GM18858 (cell line): ENCODE data around the gene CDC23.
"Not testable (repeated sequence)": the region's sequence is repeated elsewhere in the genome, so short reads cannot be mapped to it uniquely, and the experiment has no call there.

Experiments used
- ATAC-seq: cut with Tn5 transposase; IDR thresholded peaks from one replicate; pipeline ENCODE4 v1.9.1; 2021; ENCODE audit not compliant: unreplicated experiment

CDC23 gene

DNA sequence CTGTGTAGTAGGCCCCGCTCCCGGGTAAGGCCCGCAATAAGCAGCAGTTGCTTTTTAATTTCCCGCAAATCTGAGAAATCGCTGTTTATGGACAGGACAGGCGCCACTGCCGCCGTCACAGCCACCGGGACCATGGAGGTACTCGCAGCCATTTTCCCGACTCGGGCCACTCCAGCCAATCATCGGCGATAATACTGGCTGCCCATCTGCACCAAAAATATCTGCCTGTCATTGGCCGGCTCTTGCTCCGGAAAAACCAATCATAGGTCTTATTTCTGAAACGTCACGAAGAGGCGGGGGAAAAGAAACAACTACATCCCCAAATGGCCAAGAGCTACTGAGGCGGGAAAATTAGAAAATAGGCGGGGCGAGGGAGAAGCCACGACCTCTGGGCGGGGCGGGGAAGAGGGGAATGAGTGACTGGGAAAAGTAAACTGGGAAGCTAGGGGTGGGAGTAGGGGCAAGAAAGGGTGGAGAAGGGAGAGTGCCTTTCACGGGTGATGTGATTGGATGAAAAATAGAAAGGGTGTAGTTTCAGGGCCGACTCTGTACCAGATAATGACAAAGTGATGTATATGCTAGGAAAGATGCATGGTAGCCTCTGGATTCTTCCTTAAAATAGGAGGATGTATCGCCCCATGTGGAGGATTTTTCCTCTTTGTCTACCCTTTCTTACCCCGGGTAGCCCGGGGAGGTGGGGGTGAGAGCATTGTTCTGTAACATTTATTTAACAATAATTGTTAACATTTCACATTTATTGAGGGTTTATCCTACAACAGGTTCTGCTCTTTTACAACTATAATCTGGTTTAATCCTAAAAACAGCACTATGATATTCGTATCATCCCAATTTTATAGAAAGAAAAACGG lies at the start of gene CDC23:
Gene CDC23 (minus strand): TSS at position 163 of the 869 bp plus-strand sequence. CDS start 11 bp downstream, at position 152.
- ATAC-seq = peak; percentile 89

DNA sequence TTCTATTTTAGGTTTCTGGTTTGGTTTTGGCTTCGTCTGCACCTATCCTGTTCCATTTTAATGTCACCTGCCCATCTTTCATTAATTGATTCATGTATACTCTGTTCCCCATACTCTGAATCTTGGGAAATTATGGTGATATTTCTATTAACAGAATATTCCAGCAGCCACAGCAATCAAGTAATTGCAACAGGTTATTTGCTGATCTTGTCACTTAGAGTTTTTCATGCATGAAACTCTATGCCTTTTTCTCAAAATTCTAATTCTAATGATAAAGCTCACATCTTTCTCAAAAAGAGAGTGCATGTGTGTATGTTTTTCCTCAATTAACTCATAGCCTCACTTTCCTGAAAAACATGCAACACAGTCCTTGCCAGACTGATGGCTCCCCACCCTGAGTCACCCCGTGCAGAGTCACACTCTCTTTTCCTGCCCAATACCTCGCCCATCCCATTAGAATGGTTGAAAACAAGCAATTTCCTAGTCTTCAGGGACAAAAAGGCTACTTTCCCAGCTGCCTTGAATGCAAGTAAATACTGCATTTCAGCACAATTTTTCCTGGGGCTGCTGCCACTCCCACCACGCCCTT lies 45.7 kb upstream of the CDC23 start:
- no peak for ATAC-seq

- ATAC-seq = no peak
Measured at GRCh38 chr5:138257583-138257982, 44.5 kb upstream of the CDC23 start.

DNA sequence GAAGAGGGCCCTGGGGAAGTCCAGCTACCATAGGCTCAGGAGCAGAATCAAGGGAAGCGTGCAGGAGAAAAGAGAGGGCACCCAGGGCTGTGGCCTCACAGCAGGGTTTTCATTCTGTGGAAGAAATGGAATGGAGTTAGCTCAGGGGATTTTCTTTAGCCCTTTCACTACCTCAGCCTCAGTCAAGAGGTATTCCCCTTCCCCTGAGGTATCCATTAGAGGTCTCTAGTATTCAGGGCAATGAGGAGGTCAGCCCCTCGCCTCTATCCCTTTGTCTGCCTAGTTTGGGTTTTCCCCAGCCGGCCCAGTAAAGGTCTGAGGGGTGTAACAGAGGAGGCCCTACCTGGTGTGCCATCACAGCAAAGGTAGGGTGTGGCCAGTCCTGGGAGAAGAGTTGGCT lies 39.8 kb upstream of the CDC23 start:
- no peak for ATAC-seq

DNA sequence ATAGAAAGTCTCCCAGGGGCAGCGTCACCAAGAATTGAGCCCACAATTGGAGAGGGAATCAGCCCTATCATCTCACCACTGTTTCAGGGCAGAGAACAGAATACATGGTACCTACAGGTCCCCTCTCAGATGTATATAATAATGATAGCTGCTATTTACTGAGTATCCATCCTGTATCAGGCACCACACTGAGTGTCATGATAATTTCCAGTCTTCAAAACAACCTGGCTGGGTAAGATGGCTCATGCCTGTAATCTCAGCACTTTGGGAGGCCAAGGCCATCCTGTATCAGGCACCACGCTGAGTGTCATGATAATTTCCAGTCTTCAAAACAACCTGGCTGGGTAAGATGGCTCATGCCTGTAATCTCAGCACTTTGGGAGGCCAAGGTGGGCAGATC lies 34.7 kb upstream of the CDC23 start:
- not testable (repeated sequence) for ATAC-seq

DNA sequence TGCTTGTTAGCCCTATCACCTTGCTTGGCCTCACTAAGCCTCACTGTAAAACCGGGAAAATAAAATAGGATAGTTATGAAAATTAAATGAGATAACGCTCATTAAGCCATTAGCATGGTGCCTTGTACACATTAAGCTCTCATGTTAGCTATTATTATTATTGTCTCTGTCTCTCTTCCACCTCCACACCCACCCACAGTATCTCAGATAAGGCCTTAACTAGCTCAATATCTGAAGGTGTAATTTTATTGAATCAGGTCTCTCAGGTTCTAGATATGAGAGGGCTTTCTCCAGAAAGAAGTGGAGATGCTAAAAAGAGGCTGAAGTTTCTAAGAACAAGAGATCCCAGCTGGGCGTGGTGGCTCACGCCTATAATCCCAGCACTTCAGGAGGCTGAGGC lies 33.7 kb upstream of the CDC23 start:
- ATAC-seq = no peak

DNA sequence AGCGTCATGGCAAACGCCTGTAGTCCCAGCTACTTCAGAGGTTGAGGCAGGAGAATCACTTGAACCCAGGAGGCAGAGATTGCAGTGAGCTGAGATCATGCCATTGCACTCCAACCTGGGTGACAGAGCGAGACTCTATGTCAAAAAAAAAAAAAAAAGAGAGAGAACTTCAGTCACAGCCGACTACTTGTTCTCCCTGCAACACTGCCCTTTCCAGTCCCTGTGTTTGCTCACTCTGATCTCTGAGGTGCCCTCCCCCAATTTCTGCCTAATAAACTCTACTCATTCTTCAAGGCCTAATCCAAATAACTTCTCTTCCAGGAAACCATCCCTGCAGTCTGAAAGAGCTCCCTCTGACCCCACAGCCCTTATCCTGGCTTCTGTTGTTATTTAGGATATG lies 33.2 kb upstream of the CDC23 start:
- no peak for ATAC-seq

- ATAC-seq = no peak
Measured at GRCh38 chr5:138245717-138246116, 32.6 kb upstream of the CDC23 start.

- no peak for ATAC-seq
Measured at GRCh38 chr5:138243794-138244193, 30.7 kb upstream of the CDC23 start.

GRCh38 chr5:138241688-138242571 lies 28.8 kb upstream of the CDC23 start:
- no peak for ATAC-seq

DNA sequence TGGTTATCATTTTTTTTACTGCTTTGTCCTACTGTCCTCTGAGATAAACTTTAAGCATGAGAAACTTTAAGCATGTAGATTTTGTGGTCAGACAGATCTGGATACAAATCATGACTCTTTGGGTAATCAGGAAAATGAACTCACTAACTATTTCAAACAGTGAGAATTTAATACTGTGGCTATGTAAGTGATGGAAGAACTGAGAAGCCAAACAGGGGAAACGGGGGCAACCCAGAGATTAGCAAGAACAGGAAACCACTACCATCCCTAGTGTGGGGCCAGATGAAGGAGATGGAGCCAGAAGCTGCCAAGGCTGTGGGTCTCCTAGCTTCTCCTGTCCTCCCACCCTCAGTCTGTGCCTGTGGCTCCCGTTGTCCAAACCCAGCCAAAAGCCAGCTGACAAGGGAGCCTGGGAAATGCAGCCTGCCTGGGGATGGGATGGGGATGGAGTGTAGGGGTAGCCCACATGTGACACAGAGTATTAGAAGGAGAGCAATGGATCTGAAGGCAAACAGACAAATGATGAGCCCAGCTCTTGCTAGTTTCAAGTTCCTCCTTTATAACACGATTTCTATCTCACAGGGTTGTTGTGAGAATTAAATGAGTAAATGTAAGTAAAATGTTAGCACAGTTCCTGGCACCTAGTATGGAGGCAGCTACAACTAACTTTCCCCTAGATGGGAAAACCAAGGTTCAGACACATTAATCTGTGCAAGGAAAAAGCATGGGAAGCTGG lies 27.7 kb upstream of the CDC23 start:
- no peak for ATAC-seq

DNA sequence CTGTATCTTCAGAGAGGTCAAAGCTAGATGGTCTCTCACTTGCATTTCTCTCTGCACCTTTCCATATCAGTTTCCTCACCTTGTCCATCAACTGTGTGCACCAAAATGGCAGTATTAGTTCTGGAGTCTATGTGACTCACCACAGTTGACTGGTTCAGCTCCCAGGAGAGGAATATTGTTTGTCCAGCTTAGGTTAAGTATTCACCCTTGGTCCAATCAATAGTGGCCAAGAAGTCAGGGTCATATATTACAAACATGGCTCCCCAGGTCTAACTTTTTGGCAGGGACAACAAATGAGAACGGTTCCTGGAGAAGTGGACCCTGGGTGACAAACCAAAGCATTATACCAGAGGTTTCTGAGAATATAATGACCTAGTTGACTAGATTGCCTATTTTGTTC lies 24.9 kb upstream of the CDC23 start:
- ATAC-seq = no peak

GRCh38 chr5:138234651-138235050 lies 21.5 kb upstream of the CDC23 start:
- no peak for ATAC-seq

GRCh38 chr5:138233280-138233679 lies 20.2 kb upstream of the CDC23 start:
- ATAC-seq = no peak

DNA sequence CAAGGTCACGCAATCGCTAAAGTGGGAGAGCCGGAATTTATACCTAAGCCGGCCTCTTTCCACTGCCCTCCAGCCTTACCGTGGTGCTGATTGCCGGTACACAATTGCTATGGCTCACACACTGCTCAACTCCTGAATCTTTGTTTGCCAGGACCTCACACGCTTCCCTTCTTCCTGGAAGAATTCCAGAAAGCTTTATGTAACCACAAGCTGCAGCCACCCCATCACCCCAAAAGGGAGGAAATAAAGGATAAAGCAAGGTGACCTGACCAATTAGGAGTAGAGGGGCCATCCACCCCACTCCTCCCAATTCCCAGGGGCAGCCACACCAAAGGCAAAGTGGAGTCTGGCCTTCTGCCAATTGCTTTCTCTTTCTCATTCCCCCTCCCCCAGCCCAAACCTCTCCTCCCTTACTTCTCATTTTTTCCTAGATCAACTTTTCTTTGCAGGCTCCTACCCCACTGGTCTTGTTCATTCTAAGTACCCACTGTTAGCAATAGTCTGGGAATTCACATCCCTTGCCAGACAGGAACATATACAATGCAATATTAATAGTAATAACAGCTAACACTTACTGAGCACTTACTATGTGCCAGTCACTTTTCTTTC lies 18.0 kb upstream of the CDC23 start:
- ATAC-seq = no peak

DNA sequence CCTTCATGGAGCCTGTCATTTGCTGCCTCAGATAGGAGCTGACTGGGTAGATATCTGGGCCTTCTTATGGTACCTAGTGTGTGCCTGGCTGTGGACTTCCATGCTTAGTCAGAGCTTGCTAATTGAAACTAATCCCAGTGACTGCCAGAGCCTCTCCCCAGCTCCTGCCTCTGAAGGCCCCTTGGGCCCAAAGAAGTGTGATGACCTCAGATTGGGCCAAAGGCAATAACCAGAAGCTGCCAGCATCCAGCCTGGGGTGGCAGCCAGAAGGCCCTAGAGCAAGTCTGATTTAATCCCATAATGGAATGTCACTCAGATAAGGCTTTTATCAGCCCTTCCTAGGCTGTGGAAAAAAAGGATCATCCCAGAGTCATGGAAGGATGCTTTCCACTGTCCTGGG lies 17.1 kb upstream of the CDC23 start:
- ATAC-seq = no peak

DNA sequence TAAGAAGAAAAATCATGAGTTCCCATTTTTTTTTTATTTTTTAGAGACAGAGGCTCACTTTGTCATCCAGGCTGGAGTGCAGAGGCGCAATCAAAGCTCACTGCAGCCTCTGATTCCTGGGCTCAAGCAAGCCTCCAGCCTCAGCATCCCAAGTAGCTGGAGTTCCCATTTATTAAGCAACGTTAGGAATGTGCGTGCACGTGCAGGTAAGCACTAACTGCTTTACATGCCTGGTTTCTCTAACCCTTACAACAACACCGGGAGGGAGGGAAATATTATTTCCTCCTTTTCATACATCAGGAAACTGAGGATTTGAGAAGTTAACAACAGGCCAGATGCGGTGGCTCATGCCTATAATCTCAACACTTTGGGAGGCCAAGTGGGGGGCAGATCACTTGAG lies 16.3 kb upstream of the CDC23 start:
- no peak for ATAC-seq

GRCh38 chr5:138226910-138227309 lies 13.8 kb upstream of the CDC23 start:
- no peak for ATAC-seq

DNA sequence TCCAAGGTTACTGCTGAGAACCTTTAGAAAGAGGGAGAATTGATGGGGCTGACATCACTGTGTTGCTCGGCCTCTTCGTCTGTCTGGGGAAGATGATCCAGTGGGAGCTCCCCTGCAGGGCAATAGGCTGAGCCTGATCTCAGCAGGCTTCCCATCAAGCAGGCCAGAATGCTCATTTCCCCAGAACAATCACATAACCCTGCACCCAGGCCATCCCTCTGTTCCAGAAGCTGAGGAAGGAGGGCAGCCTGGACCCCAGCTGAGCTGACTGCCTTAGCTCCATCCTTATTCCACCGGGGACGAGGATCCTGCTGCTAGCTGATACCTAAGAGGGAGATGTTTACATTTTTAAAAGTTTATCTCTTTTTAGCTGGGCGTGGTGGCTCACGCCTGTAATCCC lies 11.6 kb upstream of the CDC23 start:
- no peak for ATAC-seq

- no peak for ATAC-seq
Measured at GRCh38 chr5:138223532-138223931, 10.4 kb upstream of the CDC23 start.

DNA sequence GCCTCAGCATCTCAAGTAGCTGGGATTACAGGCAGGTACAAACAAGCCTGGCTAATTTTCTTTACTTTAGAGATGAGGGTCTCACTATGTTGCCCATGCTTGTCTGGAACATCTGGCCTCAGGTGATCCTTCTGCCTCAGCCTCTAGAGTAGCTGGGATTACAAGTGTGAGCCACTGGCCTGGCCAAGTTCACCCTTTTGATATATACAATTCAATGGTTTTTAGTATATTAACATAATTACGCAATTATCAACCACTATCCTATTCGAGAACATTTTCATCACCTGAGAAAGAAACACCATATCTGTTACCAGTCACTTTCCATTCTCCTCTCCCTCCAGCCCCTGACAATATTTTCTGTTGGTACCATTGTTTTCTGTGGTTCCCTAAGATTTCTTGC lies 3.7 kb upstream of the CDC23 start:
- ATAC-seq = no peak
